H4 (cell line): Measurements from ENCODE around the gene DHX29. TPM values are rescaled to one million over a fixed set of nuclear protein-coding genes. Genes with fewer than 3 reads are reported as not detected.

Experiments used
- DNase-seq: peaks from one replicate; pipeline ENCODE4 v3.0.0-alpha.2; 2015; ENCODE audit warnings: low spot score
- total RNA-seq: library from RNA; depleted of rRNA; stranded (reverse); fragments of >200 nt; shearing (Covaris generic); gene quantifications from 2 replicates; pipeline ENCODE4 v1.2.3, GENCODE V29; 2014

DHX29 gene
- total RNA-seq, 1 experiment from 2014 or later = 26.8 TPM

DNA sequence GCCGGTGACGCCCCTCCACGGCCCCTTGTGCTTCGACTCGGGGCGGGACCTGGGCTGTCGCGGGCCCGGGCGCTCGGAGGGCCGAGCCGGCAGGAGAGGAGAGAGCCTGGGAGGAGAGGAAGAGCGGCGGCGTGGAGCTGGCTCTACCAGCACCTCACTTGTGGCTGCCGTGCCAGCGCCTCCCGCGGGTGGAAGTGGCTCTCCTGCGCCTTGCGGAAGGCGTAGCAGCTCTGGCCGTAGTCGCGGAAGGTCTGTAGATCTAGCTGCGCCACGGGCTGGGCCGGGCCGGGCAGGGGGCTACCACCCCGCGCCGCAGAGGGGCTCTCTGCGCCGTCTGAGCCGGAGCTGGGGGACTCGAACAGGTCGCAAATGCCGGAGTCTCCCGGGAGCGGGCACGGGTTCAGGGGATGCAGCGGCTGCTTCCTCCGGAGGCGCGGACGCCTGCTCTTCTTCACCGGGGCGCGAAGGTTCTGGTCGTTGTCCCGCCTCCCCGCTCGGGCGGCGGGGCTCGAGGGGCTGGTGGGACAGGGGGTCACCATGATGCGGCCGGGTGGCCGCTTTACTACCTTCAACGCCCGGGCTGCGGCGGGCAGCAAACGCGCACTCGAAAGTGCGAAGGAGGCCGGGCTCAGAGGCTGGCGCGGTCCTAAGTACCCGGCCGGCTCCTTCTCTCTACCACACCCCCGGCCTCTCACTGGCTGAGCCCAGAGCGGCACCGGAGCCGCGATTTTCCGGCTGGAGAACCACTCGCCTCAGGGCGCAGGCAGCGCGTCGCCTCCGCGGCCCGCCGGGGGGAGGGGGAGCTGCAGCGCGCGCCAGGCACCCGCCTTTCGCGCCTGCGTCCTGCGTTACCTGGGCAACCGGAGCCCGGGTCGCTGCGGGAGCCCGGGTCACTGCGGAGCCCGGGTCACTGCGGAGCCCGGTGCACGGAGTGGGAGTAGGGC is 74.2 kb downstream of the DHX29 start, which contains the start of gene CCNO:
TSS of gene CCNO (minus strand) at position 624 of the 944 bp plus-strand sequence. CDS start at position 539, 85 bp downstream.
- DNase-seq = peak; percentile 78

DNA sequence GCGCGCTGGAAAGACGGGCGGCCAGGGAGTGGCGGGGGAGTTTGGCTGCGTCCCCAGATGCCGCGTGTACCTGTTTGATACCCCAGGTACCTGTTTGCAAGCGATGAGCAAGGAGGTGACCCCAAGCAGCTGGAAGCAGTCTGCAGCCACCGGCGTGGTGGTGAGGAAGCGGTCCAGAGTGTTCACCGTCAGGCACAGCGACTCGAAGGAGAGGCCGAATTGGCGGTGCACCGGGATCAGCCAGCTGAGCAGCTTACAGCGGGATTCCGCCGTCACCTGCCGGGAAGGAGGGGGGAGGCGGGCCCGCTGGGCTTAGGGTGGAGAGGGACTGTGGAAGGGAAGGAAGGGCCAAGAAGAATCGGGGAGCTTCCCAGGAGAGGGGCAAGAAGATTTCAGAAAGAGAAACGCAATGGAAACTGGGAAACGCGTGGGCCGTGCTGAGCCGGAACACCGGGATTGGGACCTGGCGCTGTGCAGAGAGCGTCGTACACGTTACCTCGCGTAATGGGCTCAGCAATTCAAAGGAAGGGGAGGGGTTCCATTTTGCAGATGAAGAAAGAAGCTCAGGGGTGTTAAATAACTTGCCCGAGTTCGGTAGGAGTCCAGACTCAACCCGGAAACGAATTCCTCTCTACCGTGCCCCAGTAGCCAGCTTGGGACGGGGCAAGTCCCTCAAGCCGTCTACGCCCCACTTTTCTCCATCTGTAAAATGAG is 75.1 kb downstream of the DHX29 start:
- no peak for DNase-seq

DNA sequence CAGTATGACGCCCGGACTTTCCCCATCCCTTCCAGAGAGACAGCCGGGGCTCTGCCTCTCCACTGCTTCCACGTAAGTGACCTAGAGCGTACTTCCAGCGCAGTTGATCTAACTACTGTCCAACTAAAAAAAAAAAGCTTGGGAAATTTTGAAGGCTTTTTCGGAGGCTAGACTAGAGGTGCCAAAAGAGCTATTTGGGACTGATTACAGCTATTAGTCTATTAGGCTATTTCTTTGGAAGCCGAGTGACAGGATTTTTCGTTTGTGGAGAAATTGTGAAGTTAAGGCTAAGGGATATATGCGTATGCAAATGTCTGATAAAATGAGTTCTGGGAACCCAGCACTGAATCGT is 75.6 kb downstream of the DHX29 start:
- DNase-seq = no peak

DNA sequence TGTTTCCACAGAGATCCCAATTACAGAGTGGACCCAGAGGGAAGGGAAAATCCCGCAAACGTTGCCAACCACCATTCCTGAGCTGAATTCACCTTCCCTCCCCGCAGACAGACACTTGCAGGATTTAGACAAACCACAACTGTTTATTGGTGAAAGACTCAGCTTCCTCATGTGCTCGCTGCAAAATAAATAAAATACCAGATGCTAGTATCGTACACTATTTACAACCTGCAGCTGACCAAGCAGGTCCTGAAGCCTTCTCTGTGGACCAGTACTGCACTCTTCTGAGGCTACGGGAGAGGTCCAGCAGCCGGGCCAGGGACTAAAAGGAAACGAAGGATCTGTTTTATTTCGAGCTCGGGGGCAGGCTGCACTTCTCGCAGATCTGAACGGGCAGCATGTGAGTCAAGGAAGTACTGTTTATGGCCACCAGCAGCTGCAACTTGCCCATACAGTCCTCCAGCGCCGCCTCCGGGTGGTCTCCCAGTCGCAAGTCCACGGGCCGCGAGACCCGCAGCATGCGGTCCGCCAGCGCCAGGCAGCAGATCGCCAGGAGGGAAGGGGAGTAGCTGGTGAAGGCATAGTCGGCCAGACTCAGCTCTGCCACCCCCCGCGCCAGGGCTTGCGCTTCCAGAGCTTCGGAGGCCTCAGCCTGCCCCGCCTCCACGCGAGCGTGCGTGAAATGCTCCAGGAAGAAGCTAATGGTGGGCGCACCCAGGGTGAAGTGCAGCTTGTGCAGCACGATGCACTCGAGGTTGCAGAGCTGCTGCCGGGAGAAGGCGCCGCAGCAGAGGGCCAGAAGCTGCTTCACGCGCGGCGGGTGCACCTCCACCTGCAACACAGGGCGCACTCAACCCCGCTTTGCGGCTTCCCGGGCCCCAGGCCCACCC is 76.2 kb downstream of the DHX29 start:
- no peak for DNase-seq

DNA sequence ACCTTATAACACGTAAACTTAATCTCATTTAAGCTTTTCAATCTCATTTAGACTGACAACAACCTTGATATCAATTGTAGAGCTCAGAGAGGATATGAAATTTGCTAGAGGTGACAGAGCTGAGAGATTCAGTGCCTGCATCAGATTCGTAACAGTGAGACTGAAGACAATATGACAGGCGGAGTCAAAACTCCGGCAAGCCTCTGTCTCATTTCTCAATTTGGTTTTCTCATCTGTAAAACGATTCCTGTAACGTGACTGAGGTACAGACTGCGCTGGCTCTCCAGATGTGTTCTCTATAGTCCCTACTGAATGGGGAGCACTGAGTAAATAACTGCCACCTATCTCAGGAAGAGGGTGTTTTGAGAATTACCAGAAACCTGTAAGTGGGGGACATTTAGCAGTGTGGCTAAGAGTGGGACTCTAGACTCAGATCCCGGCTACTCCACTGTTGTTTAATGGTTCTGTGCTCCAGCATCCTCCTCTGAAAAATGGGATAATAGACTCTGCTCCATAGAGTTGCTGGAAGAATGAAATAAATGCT is 77.3 kb downstream of the DHX29 start:
- no peak for DNase-seq

DNA sequence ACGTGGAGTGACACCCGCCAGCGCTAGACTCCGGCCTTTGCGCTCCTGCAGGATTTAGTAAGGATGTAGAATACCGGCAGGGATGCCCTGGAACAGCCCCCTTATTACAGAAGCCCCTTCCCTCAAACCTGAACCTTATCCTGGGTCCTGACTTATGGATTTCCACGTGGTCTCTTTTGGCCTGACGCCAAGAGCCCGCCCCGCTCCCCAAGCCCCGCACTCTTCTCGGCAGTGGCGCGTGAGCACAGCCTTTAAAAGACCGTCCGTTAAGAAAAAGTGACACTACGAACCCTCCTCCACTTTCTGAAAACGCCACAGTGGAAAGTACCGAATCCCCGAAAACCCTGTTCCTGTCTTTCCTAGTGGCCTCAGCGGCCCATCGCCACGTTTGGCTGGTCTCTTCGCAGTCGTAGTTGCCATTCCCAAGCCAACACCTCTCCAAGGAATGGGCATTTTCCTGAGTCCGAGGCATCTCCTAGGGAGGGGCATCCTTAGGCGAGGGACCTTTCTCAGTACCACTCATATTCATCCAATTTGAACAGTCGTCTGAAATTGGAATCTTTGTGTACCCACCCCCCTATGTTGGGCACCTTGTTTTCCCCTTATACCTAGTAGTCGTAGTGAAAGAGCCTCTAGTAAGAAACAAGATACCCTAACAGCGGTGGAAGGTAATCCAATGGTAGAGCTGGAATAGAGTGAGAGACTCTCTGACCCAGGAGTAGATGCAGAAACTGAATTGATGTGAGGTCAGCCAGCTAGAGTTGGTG is 79.6 kb downstream of the DHX29 start:
- no peak for DNase-seq

DNA sequence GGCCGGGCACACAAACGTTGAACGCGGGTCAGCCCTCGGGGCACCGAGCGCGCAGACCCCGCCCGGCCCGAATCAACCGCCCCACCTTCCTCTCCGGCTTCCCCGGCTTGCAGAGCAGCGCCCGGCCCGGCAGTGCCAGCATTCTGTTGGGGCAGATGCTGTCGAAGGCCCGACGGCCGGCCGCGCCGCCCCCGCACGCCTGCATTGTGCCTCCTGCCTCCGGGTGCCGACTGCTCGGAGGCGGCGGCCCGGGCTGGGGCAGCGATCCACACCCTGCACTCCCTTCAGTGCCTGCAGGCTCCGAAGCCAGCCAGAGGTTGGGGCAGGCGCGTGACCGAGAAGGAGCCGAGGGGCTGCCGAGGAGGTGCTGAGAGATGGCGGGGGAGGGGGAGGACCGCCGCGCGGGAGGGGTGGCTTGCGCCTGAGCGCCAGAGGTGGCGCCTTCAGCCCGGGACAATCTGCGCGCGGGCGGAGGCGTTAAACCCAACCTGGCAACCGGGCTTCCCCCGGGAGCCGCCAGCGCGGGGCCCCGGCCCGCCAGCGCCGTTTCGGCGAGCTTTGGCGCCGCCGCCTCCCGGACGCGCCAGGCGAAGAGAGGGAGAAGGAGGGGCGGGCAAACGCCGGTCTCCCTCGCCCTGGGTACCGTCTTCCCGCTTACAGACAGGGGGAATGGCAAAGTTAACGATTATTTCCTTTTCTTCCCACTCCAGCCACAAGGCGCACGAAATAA is 80.4 kb downstream of the DHX29 start, which contains the start of gene MCIDAS:
TSS of gene MCIDAS (minus strand) at position 382 of the 730 bp plus-strand sequence. CDS start at position 205, 177 bp downstream.
- peak; percentile 61 for DNase-seq

DNA sequence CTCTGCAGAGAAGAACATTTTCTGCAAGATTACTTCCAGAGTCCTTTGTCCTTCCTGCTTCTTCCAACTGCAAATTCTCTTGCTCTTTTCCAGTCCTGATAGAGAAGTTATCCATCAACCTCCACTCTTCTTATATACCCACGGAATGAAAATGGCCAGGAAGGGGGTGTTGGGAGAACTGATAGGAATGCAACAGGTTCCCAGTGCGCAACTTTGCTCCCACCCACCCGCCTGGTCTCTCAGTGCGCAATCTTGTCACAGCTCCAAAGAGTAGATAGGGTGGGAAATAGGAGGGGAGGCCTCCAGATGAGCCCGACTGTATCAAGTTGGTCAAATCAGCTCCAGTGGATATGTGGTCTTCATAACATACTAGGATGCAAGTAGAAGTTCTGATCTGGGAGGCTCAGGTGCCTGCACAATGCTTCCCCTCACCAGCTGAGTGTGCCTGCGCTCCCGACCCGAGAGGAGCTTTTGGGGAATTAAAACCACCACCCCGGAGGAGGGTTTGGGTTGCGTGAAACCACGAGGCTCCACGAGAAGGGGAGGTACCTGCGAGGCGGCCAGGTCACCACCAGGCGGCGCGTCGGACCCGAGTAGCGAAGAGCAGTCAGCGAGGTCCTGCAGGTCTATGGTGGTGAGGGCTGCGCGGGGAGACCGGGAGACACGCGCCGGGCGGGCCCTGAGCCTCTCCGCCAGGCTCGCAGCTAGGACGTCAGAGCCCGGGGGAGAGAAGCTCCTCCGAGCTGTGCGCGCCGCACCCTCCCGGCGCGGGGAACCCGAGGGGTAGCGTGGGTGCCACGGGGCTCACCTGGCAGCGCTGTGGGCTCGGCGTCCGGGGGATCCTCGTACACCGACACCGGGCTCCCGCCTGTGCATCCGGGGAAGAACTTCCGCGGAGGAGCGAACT is 81.2 kb downstream of the DHX29 start:
- peak; percentile 67 for DNase-seq

DNA sequence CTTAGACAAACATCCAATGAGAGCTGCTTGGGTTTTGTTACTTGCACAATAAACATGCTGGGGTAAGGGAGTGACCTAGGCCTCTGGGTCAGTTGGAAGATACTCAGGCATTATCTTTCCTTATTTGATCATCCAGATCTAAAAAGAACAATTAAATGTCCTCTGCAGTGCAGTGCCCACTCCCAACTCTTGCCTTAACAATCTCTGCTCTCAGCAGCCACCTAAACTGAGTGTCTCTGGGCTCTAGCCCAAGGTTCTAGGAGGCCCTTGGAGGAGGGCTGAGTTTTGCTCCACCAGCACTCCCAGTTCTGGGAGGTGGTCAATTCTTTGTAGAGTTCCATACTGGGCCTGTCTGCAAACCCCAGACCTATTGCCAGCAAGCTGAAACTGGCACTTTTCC is 82.1 kb downstream of the DHX29 start:
- DNase-seq = no peak

DNA sequence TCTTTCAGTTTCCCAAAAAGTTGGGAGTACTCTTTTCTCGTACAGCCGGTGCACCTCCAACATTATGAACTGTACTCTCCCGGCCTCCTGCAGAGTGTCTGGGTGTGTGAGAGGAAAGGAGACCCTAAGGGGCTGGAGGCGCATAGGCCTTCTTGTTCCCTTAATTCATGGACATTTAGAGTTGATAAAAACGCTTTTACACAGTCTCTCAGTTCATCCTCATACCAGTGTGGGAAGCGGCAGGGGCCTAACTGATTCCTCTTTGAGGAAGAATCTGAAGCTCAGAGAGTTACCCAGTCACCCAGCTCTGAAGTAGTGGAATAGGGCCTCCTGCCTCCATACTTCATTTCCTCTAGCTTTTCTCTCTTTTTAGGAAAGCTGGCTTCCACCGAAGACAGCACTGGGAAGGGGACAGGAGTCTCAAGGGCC is 83.7 kb downstream of the DHX29 start:
- DNase-seq = no peak

DNA sequence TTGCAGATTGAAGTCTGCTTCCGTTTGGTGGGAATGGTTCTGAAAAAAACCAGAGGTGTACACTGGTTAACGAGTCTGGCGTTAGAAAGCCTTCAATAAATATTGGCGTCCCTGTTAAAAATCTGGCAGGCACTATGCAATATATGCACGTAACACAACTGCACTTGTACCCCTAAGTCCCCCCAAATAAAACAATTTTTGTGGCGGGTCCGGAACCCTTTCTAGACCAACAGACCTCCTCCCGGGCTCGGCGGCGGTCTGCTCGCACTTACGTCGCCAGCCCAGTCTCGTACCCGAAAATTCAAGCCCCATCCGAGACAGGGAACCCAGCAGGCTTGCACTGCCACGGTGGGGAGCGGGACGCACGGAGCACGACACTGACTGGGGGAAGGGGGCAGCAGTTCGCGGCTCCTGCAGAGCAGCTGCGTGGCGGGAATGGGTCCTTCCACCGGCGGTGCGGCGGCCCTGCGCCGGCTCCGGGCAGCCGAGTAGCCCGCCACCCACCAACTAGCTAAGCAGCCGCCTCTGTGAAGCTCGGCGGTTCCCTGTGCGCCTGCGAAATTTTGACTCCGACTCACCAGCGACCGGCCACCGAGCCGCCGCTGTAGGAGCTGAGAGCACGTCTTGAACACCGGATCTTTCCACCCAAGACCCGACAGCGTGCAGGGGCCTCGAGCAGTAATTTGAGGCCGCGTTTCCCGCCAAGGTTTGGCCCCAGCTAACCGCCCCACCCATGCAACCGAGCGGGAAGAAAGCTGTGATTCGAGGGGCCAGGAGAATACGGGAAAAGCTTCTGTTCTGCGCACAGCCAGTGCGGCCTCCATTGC is 84.3 kb downstream of the DHX29 start:
- DNase-seq = no peak

DNA sequence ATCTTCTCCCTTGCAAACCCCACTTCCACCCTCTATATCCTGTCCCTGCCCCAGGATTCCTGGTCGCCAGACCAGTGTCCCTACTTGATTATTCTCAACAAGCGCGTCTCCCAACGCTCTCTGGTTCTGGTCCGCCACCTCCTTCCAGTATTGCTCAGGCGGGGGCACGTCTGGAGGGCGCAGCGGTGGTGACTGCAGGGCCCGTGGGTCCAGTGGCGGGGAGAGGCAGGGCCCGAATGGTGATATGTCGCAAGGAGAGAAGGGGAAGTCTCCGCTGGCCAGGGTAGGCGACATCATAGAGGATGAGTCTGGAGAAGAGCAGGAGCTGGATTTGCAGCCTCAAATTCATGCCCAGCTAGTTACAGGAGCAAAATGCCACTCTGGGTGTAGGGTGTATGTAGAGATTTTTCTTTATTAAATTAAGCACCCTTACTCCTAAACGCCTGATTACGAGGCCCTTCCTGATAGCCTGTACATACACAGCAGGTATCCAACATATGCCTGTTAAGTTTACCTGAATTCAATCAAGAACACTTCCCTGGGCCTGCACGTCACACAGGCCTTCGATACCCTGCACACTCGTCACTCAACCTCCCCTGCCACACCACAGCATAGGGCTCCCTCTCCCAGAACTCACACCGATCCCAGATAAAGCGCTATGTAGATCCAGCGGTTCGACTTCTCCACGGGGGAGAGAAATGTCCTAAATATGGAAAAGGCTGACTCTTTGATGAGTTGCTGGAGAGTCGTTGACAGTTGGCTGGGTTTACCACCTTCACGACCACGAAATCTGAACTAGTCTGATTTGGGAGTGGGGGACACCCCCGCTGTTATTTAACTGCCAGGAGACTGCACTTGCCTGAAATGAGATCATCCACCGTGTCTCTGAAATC is 85.2 kb downstream of the DHX29 start:
- no peak for DNase-seq

DNA sequence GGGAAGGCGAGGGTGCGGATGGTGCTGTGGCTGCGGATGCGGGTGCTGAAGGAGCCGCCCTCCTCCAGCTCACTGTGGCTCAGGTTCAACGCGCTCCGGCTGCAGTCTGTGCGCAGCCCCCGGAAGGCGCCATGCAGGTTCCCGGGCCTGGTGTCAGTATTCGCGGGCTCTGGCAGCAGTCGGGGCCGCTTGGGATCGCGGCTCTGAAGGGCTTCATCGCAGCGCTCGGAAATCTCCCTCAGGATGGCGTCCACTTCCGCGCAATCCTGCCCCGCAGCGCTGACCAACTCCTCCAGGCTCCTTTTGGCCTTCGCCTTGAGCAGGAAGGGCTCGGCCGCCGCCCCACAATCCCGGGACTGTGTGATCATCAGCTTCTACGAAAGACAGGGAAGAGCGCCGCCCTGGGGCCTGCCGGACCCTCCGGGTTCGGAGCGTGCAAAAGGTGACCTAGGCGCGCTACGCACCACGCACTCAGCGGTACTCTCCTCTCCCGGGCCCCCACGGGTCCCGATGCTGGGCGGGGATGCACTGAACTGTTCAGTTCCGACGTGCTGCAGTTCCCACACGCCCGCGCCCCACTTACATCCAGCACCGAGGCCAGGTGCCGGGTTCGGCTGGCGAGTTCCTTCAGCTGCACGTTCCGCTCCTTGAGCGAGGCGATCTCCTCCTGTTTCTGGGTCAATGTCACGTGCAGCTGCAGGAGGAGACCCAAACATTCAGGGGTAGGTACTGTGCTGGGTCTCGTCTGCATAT is 86.9 kb downstream of the DHX29 start:
- no peak for DNase-seq

DNA sequence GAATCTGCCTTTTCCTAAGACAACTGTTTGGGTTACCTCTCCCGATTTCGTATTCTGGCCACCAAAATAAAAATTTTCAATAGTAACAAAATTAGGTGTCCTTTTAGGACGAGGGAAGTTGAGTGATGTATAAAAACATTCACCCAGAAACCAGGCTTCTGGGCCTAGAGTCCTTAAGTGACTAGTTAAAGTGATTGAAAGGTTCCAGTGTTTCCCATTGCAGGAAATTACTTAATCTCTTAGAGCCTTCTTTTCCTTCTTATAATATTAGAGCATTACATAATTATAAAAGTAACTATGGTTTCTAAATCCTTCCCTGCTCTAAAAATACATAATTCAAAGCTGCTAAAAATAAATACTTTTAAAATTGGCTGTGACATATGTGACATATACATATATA is 87.7 kb downstream of the DHX29 start:
- DNase-seq = no peak

DNA sequence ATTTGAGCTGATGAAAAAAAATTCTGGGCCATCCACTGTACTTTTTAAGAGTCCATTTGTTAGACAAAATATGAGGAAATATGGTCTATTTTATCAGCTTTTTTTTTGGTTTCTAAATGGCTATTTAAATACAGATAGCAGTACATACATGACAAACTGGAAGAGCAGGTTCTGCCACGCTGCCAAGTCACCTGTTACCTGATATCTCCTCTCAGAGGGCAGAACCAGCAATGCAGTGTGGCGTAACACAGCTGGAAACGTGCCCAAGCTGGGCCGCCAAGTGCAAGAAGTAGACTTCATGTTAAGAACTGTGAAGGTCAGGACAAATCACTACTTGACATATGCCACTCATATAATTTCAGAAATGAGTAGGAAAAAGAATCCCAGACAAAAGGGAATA is 88.5 kb downstream of the DHX29 start:
- DNase-seq = no peak

DNA sequence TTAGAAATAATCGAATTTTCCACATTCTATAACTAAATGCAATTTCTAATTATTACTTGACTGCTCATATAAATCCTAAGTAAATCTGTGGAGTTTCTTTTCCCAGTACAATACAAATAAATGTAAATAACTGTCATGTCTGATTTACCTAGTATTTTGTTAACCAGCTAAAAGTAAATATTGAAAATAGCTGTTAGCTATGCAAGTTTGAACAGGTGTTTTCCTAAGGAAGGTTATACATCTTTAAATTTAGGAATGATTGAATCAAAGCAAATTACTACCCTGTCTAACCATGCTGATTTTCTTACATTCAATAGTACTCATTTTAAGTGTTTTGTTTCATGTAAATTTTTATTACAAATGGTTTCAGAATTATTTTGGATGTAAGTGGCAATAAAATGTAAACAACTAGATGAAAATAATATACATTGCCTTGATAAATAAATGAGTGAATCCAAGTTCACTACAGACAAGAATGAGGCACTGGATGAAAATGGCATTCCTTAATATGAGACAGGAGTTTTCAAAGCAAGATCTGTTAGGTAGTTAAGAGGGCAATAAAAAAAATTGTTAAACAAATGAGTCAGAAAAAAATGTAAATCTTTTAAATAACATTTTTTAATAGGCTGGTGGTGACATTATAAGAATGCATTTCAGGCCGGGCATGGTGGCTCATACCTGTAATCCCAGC is 96.2 kb downstream of the DHX29 start:
- DNase-seq = no peak
